ENCODE measurements around the gene SND1.

The SND1 gene

GRCh38 chr7:127876393-127876792, 224.4 kb downstream of the SND1 start:
- no peak for DNase-seq

GRCh38 chr7:127877951-127878350, 226.0 kb downstream of the SND1 start:
- DNase-seq = no peak

DNA sequence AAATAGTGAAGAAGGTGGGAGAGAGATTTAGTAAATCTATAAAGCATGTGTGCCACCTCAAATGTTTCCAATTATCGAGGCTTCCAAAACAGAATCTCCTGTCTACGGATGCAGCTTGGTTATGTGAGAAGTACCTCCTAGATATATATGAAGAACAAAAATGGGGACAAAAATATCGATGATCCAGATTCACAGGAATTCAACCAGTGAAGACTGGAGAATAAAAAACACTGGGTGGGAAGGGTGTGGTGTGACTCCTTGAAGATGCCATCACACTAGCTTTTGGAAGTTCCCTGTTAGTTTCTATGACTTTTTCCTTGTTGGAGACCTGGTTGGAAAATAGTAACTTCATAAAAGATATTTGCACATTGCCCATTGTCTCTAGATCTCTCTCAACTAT, 226.8 kb downstream of the SND1 start:
- no peak for DNase-seq

GRCh38 chr7:127879436-127879835, 227.4 kb downstream of the SND1 start:
- no peak for DNase-seq

DNA sequence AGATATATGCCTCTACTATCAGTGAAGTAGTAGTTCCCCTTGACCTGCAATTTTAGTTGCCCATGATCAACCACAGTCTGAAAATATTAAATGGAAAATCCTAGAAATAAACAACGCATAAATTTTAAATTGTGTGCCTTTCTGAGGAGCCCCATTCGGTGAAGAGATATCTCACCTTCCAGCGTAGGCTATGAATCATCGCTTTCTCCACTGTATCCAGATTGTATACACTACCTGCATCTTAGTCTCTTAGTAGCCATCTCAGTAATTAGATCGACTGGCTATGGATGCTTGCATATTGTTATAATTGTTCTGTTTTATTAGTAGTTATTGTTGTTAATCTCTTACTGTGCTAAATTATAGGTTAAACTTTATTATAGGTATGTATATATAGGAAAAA, 227.9 kb downstream of the SND1 start:
- DNase-seq = no peak

- DNase-seq = no peak
Observed at GRCh38 chr7:127880454-127880853, 228.5 kb downstream of the SND1 start.

GRCh38 chr7:127881564-127881963, 229.6 kb downstream of the SND1 start:
- no peak for DNase-seq

DNA sequence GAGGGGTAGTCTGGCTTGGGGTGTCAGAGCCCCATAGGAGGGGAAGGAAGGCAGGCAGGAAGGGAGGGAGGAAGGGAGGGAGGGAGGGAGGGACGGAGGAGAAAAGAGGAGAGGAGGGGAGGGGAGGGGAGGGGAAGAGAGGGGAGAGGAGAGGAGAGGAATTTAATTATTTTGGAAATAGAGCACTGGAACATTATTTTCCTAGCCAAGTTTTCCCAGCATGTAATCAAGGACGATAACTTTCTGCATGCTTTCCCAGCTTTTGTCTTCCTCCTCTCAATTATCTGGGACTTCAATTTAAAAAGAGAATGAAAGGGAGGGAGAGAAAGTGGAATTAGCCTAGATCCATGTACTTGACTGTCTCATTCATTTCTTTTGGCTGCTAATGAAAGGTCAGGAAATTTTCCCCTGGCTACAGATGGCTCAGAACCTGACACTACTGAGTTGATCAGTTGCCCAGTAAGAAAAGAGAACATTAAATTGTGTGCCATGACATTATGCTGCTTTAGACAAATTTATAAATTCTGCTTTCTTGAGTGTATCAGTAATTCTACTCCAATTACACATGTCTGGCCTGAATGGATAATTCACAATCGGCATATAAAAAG, 230.4 kb downstream of the SND1 start:
- DNase-seq = no peak

DNA sequence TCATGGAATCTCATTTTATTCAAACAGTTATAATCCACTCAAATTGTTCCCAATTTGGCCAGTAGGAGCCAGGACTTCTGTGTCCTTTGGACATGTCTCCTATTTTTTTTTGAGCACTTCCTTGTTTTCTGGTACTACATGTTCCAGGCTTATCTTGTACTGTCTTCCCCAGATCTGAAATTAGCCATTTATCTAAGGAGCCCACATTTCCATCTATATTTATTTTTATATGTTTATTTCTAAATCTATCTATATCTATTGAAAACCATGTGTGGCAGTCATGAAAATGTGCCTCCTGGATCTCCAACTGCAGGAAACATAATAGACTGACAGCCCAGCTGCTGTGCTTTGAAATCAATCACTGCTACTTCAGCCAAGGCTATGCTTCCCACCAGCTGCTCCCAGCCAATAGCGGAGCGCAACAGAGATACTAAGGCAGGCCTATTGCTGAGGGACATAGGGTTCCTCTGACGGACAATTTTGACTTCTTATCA, 232.1 kb downstream of the SND1 start:
- no peak for DNase-seq

- no peak for DNase-seq
Observed at GRCh38 chr7:127885222-127885772, 233.3 kb downstream of the SND1 start.

DNA sequence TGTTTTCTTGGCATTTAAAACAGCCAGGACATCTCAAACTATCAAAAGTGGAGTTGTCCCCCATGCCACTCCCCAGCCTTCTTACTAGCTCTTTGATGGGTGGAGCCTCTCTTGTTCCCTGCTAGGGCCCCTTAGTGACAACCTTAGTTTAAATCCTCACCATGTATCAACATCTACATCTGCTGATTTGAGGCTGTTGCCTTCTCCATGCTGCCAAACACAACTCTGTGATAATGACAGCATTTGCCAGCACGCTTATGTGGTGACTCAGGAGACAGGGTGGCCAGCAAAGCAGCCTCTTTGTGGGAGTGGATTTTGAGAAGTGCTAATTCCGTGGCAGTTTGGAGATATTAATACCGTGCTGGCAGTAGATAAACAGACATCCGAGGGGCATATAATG, 233.8 kb downstream of the SND1 start:
- DNase-seq = no peak

- DNase-seq = no peak
Observed at GRCh38 chr7:127886248-127886647, 234.3 kb downstream of the SND1 start.

- no peak for DNase-seq
Observed at GRCh38 chr7:127887096-127887495, 235.1 kb downstream of the SND1 start.

- no peak for DNase-seq
Observed at GRCh38 chr7:127887631-127888030, 235.6 kb downstream of the SND1 start.

DNA sequence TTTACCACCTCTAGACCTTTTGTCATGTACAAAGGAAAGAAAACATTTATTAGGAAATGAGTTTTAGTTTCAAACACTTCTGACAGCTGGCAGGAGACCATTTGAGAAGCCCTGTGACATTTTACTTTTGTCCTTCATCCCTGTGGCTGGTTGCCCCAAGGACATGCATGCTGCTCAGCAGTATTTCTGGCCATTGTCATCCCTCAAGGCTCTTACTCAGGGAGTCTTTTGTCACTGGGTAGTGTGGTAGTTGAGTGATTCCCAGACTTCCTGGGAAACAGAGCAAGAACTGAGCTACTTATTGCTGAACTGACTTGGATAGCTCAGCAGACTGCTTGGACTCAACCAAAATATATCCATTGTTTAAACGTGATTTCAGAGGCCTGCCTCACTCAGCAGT, 236.4 kb downstream of the SND1 start:
- DNase-seq = no peak

GRCh38 chr7:127888825-127889224, 236.8 kb downstream of the SND1 start:
- DNase-seq = no peak

DNA sequence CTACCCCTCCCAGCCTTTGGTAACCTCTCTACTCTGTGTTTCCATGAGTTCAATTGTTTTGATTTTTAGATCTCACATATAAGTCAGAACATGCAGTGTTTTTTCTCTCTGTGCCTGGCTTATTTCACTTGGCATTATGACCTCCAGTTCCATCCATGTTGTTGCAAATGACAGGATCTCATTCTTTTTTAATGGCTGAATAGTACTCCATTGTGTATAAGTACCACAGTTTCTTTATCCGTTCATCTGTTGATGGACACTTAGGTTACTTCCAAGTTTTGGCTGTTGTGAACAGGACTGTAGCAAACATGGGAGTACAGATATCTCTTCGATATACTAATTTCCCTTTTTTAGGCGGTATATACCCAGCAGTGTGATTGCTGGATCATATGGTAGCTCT, 237.7 kb downstream of the SND1 start:
- DNase-seq = no peak

DNA sequence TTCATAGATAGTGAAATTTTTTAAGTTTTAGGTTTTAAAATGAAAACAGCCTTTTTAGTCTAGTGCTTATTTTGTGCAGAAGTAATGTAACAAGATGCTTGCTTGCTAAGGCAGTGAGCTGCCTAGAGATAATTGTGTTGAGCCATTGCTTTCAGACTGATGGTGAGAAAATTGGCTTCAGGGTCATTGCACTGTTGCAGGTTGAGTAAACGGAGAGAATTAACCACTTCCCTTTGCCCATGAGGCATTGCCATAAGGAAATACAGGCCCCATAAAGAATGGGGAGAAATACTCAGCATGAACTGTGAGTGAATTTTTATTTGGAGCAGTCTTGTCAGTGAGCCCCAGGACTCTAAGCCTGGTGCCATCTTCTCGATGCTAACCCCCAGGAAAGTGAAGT, 238.7 kb downstream of the SND1 start:
- no peak for DNase-seq

DNA sequence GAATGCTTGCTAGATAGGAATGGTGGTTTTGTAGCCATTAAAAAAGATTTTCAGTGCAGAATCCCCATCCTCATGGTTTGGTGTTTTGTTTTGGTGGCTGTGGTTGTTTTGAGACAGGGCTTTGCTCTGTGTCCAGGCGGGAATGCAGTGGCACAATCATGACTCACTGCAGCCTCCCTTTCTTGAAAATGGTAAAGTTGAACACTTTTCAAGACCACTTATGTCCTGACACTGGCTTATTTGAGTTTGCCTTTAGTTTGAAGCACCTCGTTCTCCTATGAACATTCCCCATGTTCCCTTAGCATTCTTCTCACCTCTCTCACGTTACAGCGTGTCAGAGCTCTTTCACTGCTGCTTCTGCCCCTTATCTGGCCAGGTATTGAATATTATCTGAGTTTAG, 239.2 kb downstream of the SND1 start:
- no peak for DNase-seq

- DNase-seq = no peak
Observed at GRCh38 chr7:127891854-127892438, 240.0 kb downstream of the SND1 start.

DNA sequence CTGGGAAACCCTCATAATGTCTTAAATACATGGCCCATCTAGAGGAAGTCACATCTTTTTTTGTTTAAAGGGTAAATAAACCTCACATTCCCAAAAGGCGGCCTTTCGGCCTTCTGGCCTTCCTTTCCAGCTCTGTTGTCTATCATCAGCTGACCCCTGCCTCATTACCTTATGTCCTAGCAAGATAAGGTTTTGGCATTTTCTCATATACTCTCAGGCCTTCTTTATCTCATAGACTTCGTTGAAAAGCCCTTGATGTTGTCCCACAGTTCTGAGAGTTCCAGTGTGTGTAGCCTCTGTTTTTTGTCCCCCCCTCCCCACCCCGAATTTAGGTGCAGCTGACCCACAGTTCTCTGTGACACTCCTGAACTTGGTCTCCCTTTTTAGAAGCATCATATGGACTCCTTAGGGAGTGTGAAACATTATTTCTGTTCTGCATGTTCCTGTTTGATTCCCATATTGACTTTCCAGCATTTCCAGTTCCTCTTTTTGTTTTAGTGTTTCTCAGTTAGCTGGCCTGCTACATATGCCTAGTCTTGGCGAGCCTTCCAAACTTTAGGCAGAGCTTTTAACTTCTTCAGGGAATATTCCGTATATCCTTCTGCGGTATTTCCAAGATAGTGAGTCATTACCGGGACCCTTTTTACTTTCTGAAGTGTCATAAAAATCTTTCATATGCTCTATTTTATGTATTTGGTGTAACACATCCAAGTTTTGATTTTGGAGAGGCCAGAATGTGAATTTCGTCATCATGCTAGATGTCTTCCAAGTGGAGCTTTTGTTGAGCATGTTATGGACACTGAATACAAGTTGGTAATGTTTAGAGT, 240.7 kb downstream of the SND1 start:
- no peak for DNase-seq

DNA sequence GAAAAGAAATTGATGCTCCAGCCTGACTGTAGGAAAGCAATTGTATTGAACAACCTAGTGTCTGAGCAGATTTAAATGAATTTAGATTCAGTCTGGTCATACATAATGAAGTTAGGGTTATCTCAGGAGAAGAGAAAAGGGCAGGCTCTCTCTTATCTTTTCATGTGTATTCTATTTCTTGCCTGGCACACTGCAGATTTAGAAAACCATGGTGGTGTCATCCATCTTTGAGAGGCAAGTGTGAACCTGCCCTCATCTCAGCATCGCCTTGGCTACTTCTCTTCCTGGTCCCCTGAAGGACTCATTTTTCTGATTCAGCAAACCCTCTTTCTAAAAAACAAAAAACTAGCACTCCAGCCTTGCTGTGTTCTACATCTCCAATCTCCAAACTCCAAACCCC, 241.6 kb downstream of the SND1 start:
- no peak for DNase-seq

- no peak for DNase-seq
Observed at GRCh38 chr7:127894588-127894987, 242.6 kb downstream of the SND1 start.

DNA sequence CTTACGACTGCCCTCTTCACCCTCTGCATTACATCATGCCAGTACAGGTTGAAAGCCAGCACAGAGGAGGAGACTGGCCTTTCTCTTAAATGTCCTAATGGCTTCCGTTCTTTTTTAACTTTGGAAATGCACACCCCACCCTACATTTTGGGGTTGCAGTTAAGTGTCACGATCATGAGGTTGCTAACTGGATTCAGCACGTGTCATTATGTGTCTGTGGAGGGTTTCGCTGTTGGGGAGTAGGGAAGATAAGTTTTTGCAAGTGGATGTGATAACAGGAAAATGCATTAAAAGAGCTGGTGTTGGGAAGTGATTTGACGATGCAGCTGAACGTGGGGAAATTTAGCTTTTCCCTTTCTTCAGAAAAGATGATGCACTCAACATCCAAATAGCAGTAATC, 243.4 kb downstream of the SND1 start:
- no peak for DNase-seq
